Measurements from ENCODE around the gene NOP9. TPM values are rescaled to one million over a fixed set of nuclear protein-coding genes. Genes with fewer than 3 reads are reported as not detected.
A peak's percentile ranks its signal among the peaks of the same experiment; 100 is the strongest.

NOP9 gene
- total and polyA plus RNA-seq, 9 of the 15 experiments (the other 6 are each of a cell fraction or from before 2014, with no cell fraction given) = 1.0 to 27.9 (median 15.1) TPM

DNA sequence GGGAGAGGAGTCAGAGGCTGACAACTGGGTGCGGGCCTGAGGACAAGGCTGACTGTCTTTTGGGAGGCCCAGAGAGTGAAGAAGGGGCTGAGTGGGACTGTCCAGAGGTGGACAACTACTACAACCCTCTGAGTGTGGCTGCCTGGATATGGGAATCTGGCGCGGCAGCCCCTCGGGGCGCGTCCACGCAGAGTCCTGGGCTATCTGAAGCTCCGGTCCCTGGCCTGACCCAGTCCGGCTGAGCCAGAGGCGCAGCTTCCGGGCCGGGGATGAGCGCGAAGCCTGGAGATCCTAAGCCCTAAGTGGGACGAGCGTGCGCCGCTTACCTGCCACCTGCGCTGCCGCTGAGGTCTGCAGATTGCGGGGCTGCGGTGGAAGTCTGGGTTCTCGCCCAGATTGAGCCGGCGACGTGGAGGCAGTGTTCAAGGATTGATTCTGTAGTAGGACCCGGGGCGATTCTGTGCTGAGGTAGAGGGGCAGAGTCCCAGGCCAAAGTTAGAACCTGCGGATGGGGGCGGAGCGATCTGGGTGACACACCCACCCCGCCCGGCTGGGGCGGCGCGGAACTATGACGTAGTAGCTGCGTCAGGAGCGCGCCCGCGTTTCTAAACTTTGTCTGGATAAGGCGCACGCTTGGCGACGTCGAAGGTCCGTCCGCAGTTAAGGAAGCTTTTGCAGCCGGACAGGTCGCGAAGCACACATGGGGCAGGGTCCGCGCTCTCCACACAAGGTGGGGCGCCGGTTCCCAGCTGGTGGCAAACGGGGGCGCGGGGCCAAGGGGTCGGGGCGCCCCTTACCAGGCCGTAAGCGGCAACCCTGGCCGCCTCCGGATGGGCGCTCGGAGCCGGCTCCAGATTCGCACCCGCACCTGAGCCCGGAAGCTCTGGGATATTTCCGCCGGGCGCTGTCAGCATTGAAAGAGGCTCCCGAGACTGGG is at the start of gene NOP9, which contains the start of gene DHRS1 (continued):
- TF ChIP-seq XRCC5 (IDR thresholded peaks at IDR 0.05; ENCODE audit: low read depth, low read length) = no peak
- TF ChIP-seq MTA1 (IDR thresholded peaks at IDR 0.05; ENCODE audit: borderline replicate concordance) = peak; percentile 99
- TF ChIP-seq, protein P1, sequence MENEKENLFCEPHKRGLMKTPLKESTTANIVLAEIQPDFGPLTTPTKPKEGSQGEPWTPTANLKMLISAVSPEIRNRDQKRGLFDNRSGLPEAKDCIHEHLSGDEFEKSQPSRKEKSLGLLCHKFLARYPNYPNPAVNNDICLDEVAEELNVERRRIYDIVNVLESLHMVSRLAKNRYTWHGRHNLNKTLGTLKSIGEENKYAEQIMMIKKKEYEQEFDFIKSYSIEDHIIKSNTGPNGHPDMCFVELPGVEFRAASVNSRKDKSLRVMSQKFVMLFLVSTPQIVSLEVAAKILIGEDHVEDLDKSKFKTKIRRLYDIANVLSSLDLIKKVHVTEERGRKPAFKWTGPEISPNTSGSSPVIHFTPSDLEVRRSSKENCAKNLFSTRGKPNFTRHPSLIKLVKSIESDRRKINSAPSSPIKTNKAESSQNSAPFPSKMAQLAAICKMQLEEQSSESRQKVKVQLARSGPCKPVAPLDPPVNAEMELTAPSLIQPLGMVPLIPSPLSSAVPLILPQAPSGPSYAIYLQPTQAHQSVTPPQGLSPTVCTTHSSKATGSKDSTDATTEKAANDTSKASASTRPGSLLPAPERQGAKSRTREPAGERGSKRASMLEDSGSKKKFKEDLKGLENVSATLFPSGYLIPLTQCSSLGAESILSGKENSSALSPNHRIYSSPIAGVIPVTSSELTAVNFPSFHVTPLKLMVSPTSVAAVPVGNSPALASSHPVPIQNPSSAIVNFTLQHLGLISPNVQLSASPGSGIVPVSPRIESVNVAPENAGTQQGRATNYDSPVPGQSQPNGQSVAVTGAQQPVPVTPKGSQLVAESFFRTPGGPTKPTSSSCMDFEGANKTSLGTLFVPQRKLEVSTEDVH (IDR thresholded peaks at IDR 0.05; ENCODE audit: low read depth, partially characterized antibody) = peak; percentile 80
- peak; percentile 72 for TF ChIP-seq TBP (optimal IDR thresholded peaks at IDR 0.05; ENCODE audit: low read depth, low read length)
- TF ChIP-seq, protein P2, sequence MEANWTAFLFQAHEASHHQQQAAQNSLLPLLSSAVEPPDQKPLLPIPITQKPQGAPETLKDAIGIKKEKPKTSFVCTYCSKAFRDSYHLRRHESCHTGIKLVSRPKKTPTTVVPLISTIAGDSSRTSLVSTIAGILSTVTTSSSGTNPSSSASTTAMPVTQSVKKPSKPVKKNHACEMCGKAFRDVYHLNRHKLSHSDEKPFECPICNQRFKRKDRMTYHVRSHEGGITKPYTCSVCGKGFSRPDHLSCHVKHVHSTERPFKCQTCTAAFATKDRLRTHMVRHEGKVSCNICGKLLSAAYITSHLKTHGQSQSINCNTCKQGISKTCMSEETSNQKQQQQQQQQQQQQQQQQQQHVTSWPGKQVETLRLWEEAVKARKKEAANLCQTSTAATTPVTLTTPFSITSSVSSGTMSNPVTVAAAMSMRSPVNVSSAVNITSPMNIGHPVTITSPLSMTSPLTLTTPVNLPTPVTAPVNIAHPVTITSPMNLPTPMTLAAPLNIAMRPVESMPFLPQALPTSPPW (CRISPR knock-in tag; IDR thresholded peaks at IDR 0.05) = peak; percentile 67
- no peak for TF ChIP-seq POLR3G (IDR thresholded peaks at IDR 0.05; ENCODE audit: extremely low read depth, insufficient read length, insufficient replicate concordance)
- TF ChIP-seq, protein P3, sequence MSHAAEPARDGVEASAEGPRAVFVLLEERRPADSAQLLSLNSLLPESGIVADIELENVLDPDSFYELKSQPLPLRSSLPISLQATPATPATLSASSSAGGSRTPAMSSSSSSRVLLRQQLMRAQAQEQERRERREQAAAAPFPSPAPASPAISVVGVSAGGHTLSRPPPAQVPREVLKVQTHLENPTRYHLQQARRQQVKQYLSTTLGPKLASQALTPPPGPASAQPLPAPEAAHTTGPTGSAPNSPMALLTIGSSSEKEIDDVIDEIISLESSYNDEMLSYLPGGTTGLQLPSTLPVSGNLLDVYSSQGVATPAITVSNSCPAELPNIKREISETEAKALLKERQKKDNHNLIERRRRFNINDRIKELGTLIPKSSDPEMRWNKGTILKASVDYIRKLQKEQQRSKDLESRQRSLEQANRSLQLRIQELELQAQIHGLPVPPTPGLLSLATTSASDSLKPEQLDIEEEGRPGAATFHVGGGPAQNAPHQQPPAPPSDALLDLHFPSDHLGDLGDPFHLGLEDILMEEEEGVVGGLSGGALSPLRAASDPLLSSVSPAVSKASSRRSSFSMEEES (CRISPR knock-in tag; IDR thresholded peaks at IDR 0.05) = no peak
- TF ChIP-seq, protein P4, sequence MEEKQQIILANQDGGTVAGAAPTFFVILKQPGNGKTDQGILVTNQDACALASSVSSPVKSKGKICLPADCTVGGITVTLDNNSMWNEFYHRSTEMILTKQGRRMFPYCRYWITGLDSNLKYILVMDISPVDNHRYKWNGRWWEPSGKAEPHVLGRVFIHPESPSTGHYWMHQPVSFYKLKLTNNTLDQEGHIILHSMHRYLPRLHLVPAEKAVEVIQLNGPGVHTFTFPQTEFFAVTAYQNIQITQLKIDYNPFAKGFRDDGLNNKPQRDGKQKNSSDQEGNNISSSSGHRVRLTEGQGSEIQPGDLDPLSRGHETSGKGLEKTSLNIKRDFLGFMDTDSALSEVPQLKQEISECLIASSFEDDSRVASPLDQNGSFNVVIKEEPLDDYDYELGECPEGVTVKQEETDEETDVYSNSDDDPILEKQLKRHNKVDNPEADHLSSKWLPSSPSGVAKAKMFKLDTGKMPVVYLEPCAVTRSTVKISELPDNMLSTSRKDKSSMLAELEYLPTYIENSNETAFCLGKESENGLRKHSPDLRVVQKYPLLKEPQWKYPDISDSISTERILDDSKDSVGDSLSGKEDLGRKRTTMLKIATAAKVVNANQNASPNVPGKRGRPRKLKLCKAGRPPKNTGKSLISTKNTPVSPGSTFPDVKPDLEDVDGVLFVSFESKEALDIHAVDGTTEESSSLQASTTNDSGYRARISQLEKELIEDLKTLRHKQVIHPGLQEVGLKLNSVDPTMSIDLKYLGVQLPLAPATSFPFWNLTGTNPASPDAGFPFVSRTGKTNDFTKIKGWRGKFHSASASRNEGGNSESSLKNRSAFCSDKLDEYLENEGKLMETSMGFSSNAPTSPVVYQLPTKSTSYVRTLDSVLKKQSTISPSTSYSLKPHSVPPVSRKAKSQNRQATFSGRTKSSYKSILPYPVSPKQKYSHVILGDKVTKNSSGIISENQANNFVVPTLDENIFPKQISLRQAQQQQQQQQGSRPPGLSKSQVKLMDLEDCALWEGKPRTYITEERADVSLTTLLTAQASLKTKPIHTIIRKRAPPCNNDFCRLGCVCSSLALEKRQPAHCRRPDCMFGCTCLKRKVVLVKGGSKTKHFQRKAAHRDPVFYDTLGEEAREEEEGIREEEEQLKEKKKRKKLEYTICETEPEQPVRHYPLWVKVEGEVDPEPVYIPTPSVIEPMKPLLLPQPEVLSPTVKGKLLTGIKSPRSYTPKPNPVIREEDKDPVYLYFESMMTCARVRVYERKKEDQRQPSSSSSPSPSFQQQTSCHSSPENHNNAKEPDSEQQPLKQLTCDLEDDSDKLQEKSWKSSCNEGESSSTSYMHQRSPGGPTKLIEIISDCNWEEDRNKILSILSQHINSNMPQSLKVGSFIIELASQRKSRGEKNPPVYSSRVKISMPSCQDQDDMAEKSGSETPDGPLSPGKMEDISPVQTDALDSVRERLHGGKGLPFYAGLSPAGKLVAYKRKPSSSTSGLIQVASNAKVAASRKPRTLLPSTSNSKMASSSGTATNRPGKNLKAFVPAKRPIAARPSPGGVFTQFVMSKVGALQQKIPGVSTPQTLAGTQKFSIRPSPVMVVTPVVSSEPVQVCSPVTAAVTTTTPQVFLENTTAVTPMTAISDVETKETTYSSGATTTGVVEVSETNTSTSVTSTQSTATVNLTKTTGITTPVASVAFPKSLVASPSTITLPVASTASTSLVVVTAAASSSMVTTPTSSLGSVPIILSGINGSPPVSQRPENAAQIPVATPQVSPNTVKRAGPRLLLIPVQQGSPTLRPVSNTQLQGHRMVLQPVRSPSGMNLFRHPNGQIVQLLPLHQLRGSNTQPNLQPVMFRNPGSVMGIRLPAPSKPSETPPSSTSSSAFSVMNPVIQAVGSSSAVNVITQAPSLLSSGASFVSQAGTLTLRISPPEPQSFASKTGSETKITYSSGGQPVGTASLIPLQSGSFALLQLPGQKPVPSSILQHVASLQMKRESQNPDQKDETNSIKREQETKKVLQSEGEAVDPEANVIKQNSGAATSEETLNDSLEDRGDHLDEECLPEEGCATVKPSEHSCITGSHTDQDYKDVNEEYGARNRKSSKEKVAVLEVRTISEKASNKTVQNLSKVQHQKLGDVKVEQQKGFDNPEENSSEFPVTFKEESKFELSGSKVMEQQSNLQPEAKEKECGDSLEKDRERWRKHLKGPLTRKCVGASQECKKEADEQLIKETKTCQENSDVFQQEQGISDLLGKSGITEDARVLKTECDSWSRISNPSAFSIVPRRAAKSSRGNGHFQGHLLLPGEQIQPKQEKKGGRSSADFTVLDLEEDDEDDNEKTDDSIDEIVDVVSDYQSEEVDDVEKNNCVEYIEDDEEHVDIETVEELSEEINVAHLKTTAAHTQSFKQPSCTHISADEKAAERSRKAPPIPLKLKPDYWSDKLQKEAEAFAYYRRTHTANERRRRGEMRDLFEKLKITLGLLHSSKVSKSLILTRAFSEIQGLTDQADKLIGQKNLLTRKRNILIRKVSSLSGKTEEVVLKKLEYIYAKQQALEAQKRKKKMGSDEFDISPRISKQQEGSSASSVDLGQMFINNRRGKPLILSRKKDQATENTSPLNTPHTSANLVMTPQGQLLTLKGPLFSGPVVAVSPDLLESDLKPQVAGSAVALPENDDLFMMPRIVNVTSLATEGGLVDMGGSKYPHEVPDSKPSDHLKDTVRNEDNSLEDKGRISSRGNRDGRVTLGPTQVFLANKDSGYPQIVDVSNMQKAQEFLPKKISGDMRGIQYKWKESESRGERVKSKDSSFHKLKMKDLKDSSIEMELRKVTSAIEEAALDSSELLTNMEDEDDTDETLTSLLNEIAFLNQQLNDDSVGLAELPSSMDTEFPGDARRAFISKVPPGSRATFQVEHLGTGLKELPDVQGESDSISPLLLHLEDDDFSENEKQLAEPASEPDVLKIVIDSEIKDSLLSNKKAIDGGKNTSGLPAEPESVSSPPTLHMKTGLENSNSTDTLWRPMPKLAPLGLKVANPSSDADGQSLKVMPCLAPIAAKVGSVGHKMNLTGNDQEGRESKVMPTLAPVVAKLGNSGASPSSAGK (IDR thresholded peaks at IDR 0.05) = peak; percentile 49; the same call in 1 of the 2 replicates
